ENCODE results near the gene INPP5F.
"Not testable (repeated sequence)": the region's sequence is repeated elsewhere in the genome, so short reads cannot be mapped to it uniquely, and the experiment has no call there.

INPP5F gene

GRCh38 chr10:119776536-119776935 lies 50.7 kb downstream of the INPP5F start:
- no peak for DNase-seq (ENCODE audit: low spot score)

- DNase-seq (ENCODE audit: low spot score): no peak
Measured at GRCh38 chr10:119777686-119778085, 51.8 kb downstream of the INPP5F start.

DNA sequence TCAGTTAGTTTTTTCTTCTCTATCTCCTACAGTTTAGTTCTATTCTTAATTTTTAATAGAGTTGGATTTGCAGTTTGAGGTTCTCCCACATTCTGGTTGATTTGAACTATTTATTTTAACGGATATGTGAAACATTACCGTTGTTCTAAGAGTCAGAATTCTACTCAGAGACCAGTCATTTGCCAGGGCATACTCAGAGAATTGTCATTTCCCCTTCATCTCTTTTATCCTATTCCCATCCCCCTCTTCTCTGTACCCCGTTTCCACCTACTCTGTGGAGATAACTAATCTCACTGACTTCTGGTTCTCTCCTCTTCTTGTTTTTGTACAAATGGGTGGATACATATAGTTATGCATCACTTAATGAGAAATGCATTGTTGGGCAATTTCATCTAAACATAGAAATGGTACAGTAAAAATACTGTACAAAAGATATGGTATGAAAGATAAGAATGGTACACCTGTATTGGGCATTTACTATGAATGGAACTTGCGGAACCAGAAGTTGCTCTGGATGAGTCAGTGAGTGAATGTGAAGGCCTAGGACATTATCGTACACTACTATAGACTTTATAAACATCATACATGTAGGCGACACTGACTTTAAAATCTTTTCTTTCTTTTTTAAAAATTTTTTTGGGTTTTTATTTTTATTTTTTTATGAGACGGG lies 53.1 kb downstream of the INPP5F start:
- DNase-seq (ENCODE audit: low spot score): no peak

GRCh38 chr10:119780879-119781480 lies 55.1 kb downstream of the INPP5F start:
- DNase-seq (ENCODE audit: low spot score): no peak

DNA sequence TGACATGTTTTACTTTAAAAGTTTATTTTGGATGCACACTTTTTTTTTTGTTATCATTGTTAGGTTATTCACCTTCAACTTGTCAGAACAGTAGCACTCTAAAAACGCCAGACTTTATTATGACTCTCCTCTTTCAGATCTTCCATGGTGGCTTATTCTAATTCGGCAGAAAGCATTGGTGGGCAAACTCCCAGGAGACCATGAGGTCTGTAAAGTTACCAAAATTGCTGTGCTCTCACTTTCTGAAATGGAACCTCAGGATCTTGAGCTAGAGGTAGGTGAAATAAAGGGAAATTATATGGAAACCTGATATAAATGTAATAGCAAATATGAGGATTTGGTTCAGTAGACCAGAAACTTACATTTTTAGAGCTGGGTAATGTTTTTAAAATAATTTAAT lies 55.6 kb downstream of the INPP5F start:
- DNase-seq (ENCODE audit: low spot score): no peak

GRCh38 chr10:119782981-119783664 lies 57.3 kb downstream of the INPP5F start:
- no peak for DNase-seq (ENCODE audit: low spot score)

- DNase-seq (ENCODE audit: low spot score): no peak
Measured at GRCh38 chr10:119783665-119784027, 57.8 kb downstream of the INPP5F start.

DNA sequence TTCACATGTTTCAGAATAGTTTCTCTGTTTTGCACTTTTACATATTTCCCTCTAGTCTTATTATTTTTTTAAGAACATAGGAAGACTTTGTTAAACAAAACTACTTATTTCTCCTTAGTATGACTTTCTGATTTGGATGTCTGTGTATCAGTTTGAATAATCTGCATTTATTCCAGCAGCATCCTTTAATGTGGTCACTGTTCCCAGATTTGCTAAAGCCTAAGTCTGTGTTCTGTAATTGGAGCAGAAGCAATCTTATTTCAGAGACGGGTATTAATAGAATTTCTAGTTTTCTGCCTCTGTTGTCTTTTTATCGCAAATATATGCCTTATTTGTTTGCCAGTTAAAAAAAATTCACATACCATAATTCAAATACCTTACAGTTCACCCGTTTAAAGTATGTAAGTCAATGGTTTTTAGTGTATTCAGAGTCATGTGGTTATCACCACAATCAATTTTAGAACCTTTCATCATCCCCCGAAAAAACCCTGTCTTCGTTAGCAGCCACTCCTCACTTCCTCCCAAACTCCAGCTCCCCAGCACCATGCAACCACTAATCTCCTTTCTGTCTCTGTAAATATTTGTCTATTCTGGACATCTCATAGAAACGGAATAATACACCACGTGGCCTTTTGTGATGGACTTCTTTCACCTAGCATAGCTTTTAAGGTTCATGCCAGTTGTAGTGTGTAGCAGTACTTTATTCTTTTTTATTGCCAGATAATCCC lies 58.7 kb downstream of the INPP5F start:
- no peak for DNase-seq (ENCODE audit: low spot score)

DNA sequence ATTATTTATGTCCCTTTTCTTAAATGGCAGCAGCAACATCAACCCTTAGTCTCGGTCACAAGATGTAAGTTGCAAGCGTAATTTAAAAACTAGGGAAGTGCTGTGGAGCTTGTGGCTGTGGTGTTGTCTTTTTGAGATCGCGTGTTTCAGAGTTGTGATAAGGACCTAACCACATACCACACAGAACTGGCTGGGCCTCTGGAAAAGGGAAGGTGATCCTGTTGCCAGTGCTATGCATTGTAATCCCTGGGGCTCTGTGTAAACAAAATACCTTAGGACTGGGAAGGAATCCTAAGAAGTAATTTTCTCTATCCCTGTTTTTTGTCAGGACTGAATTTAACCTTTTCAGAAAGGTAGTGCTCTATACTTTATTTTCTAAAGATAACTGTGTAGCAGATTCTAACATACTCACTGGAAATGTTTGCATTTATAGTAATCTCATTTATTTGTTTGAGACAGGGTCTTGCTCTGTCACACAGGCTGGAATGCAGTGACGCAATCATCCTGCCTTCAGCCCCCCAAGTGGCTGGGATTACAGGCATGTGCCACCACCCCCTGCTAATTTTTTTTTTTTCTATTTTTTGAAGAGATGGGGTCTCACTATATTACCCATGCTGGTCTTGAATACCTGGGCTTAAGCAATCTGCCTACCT lies 60.4 kb downstream of the INPP5F start:
- DNase-seq (ENCODE audit: low spot score): no peak

GRCh38 chr10:119795101-119795500 lies 69.3 kb downstream of the INPP5F start:
- not testable (repeated sequence) for DNase-seq (ENCODE audit: low spot score)

- DNase-seq (ENCODE audit: low spot score): no peak
Measured at GRCh38 chr10:119796039-119796438, 70.2 kb downstream of the INPP5F start.

- DNase-seq (ENCODE audit: low spot score): no peak
Measured at GRCh38 chr10:119801176-119801575, 75.3 kb downstream of the INPP5F start.

DNA sequence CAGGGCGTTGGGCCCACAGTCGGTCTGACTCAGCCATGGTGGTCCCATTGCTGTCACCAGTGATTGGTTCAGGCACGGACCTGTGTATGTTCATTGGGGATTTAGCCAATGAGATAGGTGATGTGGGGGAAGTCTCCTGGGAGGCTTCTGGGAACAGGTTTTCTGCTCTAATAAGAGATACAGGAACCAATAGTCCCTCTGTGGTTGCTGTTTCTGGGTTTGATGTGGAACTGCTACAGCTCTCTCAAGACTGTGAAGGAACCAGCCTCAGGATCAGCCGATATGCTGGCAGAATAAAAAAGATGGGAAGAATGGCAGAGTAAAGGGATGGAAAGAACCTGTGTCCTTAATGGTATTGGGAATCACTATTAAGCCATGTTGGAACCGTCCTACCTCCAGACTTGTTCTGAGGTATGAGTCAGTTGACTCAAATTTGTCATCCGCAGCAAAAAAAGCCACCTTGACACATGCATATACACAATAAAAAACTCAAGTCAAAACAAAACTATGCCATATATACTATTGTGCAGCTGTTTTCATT lies 76.2 kb downstream of the INPP5F start:
- DNase-seq (ENCODE audit: low spot score): no peak

- DNase-seq (ENCODE audit: low spot score): no peak
Measured at GRCh38 chr10:119803264-119803663, 77.4 kb downstream of the INPP5F start.

DNA sequence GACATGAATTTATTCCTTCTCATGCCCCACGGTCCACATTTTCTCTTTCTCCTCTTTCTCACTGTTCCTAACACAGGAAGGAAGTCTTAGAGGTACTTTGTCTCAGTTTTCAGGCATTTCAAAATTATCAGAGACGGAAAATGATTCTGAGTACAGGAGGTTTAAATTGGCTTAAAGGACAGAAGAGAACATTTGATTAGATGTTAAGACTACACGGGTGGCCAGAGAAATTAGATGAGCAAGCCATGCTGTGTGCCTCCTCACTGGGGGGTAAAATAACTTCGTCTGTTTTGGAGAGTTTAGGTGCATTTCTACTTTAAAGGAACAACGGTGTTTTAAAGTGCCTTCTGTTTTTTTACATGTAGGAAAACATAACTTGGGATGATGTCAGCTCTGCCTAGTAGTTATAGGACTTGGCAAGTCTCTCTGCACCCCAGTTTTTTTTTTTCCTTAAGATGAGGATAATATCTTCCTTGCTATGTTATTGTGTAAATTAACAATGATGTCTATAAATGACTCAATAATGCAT lies 79.9 kb downstream of the INPP5F start:
- DNase-seq (ENCODE audit: low spot score): no peak

- no peak for DNase-seq (ENCODE audit: low spot score)
Measured at GRCh38 chr10:119806334-119807130, 80.7 kb downstream of the INPP5F start.

GRCh38 chr10:119807960-119808697 lies 82.3 kb downstream of the INPP5F start:
- no peak for DNase-seq (ENCODE audit: low spot score)

DNA sequence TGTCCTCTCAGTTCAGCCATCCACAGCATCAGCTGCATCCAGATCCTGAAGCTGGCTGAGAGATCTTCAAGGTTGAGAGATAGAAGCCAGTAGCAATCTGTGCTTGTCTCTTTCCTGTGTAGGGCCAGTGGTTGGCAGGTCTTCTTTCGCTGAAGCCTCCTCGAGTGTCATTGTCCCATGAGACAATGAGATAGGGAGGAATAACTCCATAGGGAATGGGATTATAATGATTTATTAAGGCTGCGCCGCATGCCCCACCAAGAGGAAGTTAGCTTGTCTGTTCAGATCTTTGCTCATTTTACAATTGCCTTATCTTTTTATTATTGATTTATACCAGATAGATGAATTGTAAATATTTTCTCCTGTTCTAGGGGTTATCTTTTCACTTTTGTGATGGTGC lies 85.3 kb downstream of the INPP5F start:
- DNase-seq (ENCODE audit: low spot score): no peak

DNA sequence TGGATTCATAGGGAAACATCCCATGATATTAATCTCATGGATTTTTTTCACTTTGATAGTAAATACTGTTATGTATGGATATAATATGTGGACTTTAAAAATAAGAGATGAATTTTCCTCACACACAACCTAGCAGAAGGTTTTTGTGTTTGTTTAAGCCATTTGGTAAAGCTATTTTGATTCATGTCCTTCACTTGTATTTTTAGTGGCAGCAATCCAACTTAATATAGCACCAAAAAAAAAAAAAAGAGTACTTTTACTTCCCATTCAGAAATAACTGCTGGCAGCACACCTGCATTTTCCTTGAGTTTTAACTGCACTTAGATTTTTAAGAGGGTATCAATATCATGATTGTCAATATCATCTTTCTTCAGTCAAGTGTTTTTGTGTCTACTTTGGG lies 86.8 kb downstream of the INPP5F start:
- no peak for DNase-seq (ENCODE audit: low spot score)

DNA sequence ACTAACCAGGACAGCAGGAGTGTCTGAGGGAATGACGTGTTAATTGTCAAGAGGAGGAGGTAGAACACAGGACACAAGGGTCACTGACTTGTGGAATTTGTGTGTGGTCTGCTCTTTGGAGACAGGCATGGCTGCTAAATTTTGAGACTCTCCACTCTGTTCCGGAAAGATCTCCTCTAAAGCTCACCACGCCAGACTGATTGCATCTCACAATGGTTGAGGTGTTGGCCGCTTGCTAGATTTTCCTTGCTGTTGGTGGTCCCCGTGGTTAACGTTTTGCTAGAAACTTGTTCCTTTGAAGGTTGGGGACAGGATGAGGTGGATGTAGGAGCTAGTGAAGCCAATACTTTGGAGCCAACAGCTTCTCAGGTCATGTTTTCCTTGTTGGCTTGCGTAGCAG lies 89.8 kb downstream of the INPP5F start:
- DNase-seq (ENCODE audit: low spot score): no peak

Measured in COLO829 (cell line).